Activated naive CD8-positive, alpha-beta T cell treated with anti-CD3 and anti-CD28 coated beads, Interleukin-2, amount 50 U/mL, for 16 hours (primary cell): ENCODE measurements around the gene SCAPER.
"Not testable (repeated sequence)": the region's sequence is repeated elsewhere in the genome, so short reads cannot be mapped to it uniquely, and the experiment has no call there.

Experiments used
- DNase-seq: peaks from one replicate; pipeline ENCODE4 v3.0.0-alpha.2; 2020; ENCODE audit warnings: low read depth, low spot score

Gene SCAPER

GRCh38 chr15:76787273-76787672, 117.9 kb downstream of the SCAPER start:
- DNase-seq = no peak

GRCh38 chr15:76776969-76777368, 128.2 kb downstream of the SCAPER start:
- no peak for DNase-seq

- DNase-seq = no peak
Observed at GRCh38 chr15:76776480-76776879, 128.7 kb downstream of the SCAPER start.

GRCh38 chr15:76773234-76773633, 131.9 kb downstream of the SCAPER start:
- no peak for DNase-seq

- no peak for DNase-seq
Observed at GRCh38 chr15:76772776-76773175, 132.4 kb downstream of the SCAPER start.

GRCh38 chr15:76764004-76764403, 141.1 kb downstream of the SCAPER start:
- no peak for DNase-seq

GRCh38 chr15:76763554-76763953, 141.6 kb downstream of the SCAPER start:
- DNase-seq = no peak

- DNase-seq = no peak
Observed at GRCh38 chr15:76756381-76756780, 148.8 kb downstream of the SCAPER start.

- no peak for DNase-seq
Observed at GRCh38 chr15:76753771-76754170, 151.4 kb downstream of the SCAPER start.

GRCh38 chr15:76753131-76753530, 152.0 kb downstream of the SCAPER start:
- DNase-seq = no peak

- DNase-seq = no peak
Observed at GRCh38 chr15:76752549-76752948, 152.6 kb downstream of the SCAPER start.

- DNase-seq = no peak
Observed at GRCh38 chr15:76737573-76737972, 167.6 kb downstream of the SCAPER start.

- not testable (repeated sequence) for DNase-seq
Observed at GRCh38 chr15:76732321-76732720, 172.8 kb downstream of the SCAPER start.

- DNase-seq = no peak
Observed at GRCh38 chr15:76730262-76730661, 174.9 kb downstream of the SCAPER start.

GRCh38 chr15:76718863-76719262, 186.3 kb downstream of the SCAPER start:
- DNase-seq = no peak

GRCh38 chr15:76714950-76715349, 190.2 kb downstream of the SCAPER start:
- DNase-seq = no peak

GRCh38 chr15:76711351-76711827, 193.8 kb downstream of the SCAPER start:
- DNase-seq = no peak

- DNase-seq = not testable (repeated sequence)
Observed at GRCh38 chr15:76704032-76704431, 201.1 kb downstream of the SCAPER start.

GRCh38 chr15:76696840-76697239, 208.3 kb downstream of the SCAPER start:
- DNase-seq = no peak

- not testable (repeated sequence) for DNase-seq
Observed at GRCh38 chr15:76692546-76692945, 212.6 kb downstream of the SCAPER start.

- DNase-seq = not testable (repeated sequence)
Observed at GRCh38 chr15:76687592-76687991, 217.5 kb downstream of the SCAPER start.

GRCh38 chr15:76684002-76684401, 221.1 kb downstream of the SCAPER start:
- no peak for DNase-seq

- DNase-seq = no peak
Observed at GRCh38 chr15:76682833-76683232, 222.3 kb downstream of the SCAPER start.

GRCh38 chr15:76682259-76682658, 222.9 kb downstream of the SCAPER start:
- no peak for DNase-seq
